ENCODE results near the gene KTN1.
A peak's percentile ranks its signal among the peaks of the same experiment; 100 is the strongest.

KTN1 gene

DNA sequence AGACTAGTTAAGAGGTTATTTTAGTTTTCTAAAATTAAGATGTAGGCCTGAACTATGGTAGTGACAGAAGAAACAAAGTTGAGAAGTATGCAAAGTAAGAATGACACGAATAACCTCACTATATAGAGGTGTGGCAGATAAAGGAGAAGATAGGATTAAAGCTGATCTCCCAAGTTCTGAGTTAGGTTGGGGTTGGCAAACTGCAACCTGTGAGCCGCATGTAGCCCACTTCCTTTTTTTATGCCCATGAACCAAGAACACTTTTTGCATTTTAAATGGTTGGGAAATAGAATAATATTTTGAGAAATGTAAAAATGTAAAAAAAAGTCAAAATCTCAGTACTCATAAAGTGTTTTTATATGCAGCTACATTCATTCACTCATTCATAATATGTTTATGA, 34.3 kb downstream of the KTN1 start:
- no peak for DNase-seq

DNA sequence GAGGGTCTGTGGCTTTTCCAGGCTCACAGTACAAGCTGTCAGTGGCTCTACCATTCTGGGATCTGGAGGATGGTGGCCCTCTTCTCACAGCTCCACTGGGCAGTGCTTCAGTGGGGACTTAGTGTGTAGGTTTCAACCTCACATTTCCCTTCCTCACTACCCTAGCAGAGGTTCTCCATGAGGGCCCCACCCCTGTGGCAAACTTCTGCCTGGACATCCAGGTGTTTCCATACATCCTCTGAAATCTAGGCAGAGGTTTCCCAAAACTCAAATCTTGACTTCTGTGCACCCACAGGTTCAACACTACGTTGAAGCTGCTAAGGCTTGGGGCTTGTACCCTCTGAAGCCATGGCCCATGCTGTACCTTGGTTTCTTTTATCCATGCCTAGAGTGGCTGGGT, 40.3 kb downstream of the KTN1 start:
- no peak for DNase-seq

DNA sequence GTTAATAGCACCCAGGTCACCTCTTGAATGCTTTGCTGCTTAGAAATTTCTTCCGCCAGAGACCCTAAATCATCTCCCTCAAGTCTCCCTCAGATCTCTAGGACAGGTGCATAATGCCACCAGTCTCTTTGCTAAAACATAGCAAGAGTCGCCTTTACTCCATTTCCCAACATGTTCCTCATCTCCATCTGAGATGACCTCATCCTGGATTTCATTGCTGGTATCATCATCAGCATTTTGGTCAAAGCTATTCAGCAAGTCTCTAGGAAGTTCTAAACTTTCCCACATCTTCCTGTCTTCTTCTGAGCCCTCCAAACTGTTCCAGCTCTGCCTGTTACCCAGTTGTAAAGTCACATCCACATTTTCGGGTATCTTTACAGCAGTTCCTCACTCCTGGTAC, 41.0 kb downstream of the KTN1 start:
- DNase-seq, result no peak

DNA sequence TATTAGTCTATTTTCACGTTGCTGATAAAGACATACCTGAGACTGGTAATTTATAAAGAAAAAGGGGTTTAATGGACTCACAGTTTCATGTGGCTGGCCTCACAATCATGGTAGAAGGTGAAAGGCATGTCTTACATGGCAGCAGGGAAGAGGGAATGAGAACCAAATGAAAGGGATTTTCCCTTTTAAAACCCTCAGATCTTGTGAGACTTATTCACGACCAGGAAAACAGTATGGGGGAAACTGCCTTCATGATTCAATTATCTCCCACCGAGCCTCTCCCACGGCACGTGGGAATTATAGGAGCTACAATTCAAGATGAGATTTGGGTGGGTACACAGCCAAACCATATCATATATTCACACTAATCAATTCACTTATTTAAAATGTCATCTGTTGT, 41.4 kb downstream of the KTN1 start:
- no peak for DNase-seq

DNA sequence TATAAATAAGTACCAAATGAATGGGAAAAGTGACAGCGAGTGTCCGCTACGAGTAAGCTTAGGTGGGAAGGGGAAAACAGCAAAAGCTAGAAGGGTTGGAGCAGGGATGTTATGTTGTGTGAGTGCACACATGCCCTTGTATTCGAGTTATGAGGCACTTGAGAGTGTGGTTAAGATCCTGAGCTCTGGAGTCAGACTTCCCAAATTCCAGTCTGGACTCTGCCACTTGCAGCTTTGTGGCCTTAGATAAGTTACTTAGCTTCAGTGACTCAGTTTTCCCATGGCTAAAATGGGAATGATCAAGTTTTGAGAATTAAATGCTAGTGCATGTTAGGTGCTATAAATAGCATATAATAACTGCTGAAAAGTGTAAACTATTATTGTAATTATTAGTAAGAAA, 44.9 kb downstream of the KTN1 start:
- no peak for DNase-seq

DNA sequence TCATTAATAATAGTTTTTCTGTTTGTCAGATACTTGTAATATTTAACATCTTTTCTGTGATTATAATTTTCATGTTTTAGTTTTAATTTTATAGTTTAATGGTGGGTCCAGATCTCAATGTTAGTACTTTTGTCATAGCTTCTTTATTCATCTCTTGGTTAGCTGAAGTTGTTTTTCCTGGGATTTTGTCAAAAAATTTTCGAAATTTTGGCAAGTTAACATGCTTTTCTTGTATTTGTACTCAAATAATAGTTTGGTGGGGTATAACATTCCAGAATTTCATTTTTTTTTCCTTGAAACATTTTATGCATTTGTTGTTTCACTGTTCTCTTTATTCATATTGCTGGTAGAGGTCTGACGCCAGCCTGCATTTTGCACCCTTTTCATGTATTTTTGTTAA, 45.5 kb downstream of the KTN1 start:
- no peak for DNase-seq

DNA sequence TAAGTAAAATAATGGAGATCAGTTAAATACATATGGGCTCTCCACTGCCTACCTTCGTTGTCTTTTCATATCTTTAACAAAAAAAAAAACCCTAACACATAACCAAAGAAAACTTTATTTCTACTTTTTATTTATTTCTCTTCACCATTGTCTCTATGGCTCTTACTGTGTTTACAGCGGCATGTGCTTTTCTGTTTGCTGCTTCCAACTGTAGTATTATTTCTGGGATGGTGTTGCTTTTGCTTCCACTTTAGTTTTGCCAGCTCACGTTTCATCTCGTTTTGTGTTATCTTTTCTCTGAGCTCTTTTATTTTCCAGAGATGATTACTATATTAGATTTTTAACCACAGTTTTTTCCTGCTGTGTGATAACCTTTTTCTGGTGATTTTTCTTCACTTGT, 46.1 kb downstream of the KTN1 start:
- no peak for DNase-seq

DNA sequence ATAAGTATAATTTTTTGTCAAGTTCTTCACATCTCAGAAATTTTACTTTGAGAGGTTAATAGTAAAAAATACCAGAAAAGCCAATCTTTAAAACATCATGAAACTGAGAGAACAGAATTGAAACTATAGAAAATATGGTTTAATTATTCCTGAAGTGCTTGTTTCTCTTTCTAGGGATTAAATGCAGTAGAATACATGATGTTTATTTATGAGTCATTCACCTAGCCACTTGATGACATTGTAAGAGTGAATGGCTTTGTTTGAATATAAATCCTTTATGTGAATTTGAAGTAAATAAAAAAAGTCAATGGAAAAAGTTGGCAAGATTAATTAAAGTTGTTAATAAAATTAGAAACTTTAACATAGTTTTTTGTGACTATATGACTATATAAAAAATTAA, 48.4 kb downstream of the KTN1 start:
- DNase-seq, result no peak

DNA sequence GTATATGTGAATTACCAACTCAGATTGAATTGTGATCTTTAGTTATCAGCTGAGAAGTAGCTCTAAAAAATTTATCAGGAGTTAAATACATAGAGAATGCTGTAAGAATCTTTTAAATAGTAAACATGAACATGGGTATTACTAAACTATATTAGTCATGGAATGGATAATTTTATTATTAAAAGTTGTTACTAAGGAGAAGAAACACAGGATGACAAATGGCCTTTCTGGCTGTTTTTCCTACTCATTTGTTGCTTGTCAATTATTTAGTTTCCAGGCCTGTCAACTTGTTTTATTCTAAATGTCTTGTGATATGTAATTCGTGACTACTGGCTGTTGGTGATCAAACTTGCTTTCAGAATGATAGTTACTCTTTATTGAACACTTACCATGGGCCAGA, 58.7 kb downstream of the KTN1 start:
- DNase-seq, result no peak

DNA sequence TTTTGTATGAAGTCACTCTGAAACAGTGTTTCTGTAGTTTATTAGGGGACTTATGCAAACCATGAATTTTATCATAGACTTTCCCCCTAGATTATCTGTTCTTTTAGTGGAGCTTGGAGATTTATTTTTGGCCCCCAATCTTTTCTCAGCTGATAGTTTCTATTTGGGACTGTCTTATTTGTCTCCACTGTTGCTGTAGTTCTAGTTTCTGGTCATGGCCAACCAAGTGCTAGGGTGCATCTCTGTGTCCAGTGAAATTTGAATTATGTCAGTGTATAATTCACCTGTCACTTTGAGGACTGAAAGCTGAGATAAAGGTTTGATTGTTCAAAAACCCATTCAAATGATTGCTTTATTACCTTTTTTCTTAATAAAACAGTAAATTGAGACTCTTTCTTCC, 61.3 kb downstream of the KTN1 start:
- DNase-seq, result no peak

DNA sequence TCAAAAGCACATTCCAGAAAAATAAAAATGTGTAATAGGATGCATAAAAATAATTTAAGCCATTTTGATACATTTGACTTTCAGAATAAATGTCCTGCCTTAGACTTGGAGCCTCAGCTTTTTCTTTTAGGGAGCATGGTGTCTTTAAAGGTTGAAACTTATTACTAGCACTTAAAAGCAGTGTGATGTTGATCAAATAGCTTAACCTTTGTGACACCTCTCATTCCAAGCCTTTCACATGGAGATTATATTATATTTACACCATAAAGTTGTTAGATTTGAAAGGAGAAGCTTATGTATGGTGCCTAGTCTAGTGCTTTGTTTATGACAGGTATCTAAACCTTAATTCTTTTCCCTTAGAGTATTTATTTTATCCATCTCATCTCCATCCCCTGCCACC, 61.9 kb downstream of the KTN1 start:
- no peak for DNase-seq

DNA sequence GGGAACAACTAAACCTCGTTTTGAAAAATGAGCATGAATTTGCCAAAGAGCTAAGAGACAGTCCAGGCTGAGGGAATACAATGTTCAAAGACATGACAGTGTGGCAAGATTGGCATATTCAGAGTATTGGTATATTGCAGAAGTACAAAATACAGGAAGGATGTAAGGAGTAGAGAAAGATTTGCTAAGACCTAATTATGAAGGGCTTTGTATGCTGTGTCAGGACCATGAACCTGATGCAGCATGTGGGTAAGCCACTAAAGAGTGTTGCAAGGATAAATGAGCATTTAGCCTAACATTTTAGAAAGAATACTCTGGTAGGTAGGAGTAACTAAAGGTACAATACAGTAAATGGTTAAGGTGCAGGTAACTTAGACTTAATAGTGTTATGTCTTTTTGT, 65.1 kb downstream of the KTN1 start:
- no peak for DNase-seq

DNA sequence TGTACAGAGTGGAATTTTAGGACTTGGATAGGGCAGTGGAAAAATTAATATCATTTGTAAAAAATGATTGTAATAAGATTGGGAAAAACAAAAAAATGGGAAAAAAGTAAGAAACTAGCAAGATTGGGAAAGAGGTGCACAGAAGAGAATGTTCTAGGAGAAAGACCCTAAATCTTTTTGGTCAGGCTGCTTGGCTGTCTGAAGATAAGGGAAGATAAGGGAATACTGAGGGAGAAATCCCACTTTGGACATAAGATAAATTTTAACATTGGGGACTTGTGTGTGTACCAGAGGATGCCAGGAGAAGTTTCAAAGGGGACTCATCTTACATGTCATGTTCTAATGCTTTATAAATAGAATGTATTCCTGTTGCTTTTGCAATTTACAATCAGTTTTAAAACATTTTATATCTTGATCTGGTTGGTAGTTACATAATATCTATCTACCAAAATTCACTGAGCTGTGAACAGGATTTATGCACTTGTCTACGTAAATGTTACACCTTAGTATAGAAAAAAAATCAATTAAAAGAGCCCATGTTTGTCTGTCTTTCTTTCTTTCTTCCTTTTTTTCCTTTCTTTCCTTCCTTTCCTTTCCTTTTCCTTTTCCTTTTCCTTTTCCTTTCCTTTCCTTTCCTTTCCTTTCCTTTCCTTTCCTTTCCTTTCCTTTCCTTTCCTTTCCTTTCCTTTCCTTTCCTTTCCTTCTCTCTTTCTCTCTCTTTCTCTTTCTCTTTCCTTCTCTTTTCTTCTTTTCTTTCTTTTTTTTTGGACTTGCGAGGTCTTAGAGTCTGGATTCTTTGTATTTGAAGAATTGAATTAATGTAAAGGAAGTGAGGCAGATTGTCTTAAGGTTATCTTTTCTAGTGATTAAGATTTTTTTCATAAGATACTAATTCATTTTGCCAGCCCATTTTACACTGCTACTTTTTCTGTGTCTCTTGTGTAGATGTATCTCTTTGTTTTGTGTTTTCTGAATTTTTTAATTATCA, 66.1 kb downstream of the KTN1 start:
- no peak for DNase-seq

DNA sequence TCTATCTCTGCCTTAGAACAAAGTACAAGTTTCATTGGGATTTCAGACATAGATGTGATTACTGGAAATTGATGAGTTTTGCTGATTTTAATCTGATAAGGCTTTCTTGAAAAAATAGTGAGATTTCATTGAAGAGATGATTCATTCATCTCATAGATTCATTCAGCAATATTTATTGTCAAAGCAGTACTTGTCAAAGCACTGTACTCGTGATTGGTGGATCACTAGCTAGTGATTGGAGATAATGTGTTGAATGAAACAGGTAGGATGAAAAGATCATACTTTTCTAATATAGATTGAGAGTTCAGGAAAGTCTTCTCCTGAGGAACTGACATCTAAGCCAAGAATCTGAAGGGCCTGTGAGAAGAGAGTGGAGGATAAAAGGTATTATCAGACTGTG, 71.0 kb downstream of the KTN1 start:
- no peak for DNase-seq

DNA sequence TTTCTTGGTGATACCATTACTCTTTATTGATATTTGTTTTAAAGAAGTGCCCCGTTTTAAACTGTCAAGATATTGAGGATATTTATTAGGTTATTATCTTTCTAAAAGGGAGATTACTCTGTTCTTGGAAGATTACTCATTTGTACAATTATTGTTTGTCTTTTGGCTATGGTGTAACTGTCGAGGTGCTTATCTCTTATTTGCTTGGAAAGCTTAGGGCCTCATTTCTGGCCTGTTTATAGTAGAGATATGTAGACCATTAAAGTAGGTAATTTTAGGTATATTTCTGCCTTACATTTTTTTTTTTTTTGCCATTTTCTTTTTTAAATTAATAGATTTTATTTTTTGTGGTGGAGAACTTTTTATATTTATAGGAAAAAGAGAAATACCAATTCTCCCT, 74.2 kb downstream of the KTN1 start:
- DNase-seq, result peak; percentile 77

DNA sequence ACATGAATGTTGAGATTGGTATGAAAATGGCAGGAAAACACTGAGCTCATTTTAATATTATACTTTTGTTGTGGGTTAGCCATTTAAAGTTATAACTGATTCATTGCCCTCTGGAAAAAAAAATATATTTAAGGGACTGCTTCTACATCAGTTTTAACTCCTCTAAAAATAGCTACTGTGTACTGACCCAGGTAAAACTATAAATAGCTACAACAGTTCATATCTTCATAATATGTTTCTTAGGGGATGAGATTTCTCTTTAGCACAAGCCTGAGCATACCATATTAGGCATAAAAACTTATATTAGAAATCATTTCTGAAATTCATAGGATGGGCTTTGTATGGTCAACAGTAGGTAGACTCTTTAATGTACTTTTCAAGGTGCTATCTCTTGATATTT, 81.0 kb downstream of the KTN1 start:
- DNase-seq, result no peak

DNA sequence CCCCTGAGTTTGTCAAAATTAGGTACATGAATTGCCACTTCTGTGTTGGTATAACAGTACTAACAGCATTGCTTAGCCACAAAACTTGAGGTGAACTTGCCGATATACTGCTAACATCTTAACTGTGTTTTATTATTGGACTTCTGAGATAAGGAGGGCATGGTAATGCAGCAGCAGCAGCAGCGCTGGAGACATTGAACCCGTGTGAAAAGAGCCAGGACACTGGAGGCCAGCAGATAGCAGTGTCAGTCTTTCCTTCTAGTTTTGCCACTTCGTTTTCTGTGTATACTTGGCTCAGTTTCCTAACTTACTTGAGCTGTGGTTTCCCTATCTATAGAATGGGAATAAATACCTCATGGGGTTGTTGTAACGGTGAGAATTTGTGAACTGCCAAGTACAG, 82.7 kb downstream of the KTN1 start:
- DNase-seq, result peak; percentile 92

DNA sequence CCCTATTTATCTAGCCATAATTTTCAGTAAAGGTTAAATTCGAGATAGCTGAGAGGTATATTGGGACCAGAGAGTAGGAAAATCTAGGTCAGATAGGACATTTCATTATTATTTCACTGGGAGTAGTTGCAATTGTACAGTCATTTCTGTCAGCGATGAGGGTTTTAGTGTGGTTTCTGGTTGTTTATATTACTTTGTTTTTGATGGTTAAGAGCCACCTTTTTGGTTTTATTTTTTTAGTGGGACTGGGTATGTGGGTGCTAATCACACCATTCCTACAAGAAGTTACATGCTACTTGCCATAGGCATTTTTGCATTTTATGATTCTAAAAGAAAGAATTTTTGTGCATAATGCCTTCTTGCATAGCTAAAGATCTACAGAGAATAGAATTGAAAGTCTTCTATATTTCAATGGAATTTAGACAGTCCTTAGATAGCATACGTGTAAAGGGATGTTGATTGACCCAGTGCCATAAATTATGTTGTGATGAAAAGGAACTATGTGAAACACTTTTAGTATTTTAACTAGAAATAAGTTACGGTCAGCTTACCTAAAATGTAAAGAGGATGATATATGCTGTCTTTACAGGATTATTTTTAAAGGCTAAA, 85.2 kb downstream of the KTN1 start:
- DNase-seq, result no peak

DNA sequence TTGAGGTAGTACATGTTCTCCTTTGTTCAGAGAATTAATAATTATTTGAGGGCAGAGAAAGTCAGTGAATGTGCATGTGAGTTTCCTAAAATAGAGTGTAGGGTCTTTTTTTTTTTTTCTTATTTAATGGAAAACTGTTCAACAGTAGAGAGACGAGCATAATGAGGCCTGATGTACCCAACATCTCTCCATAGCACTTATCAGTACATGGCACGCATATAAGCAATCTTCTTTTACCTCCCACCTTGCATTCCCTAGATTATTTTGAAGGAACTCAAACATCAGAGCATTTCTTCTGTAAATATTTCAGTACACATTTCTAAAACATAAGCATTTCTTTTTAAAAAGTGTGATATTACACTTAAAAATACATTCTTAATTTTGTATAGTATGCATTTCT, 87.8 kb downstream of the KTN1 start:
- DNase-seq, result peak; percentile 51

DNA sequence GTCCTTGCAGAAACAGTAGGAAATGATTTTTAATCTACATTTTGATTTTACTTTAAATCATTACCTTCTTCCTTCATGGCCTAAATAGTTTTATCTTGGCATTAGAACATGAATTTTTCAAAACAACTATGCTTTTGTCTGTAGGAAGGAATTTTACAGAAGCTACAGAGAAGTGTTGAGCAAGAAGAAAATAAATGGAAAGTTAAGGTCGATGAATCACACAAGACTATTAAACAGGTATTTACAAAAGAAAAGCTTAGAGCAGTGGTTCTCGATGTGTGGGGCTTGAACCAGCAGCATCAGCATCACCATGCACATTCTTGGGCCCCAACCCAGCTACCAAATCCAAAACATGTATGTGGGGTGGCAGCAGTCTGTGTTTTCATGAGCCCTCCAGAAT, 91.6 kb downstream of the KTN1 start:
- no peak for DNase-seq

DNA sequence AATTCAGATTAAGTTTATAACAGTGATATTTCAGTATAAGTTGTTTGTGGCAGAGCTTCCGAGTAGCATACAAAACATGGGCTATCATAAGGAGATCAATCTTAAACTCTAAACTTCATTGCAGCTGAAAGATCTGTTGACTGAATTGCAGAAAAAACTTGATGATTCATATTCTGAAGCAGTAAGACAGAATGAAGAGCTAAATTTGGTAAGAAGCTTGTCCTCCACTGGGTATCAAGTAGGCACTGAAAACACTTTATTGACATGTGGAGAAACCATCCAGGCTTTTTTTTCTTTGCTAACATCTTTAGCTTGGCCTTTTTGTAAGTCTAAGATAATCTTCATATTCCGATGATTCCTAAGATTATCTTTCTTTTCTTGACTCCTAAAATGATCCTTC, 93.0 kb downstream of the KTN1 start:
- no peak for DNase-seq

DNA sequence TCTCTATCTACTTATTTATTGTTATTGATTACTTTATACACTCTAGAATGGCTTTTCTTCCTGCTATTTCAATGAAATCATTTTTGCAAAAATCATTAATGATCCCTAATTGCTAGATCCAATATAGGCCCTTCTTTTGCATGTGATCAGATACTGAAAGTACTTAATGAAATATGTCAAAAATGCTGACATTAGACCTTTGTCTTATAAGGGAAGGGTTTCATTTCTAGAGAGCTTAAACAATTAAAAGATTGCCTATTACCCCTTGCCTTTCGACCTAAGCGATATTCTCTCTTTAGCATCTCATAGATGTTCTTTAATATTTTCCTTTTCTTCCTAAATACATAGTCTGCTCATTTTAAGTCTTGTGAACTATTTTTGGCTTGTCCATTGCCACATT, 101.1 kb downstream of the KTN1 start:
- no peak for DNase-seq

DNA sequence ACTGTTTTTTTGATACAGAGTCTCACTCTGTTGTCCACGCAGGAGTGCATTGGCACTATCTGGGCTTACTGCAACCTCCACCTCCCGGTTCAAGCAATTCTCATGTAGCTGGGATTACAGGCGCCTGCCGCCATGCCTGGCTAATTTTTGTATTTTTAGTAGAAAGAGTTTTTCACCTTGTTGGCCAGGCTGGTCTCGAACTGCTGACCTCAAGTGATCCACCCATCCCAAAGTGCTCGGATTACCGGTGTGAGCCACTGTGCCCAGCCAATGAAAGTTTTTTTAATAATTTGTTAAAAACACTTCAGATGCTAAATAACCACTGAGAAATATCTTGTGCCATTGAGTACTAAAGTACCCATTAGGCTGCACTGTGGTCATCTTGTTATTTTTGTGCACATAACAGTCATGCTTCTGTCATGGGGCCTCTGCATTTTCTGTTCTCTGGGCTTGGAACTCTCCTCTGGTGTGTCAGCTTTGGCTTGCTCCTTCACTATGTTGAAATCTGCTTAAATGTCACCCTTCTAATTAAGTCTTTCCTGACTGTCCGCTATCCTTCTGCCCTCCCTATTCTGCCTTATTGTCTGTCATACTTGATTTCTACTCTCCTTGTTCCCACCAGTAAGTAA, 105.1 kb downstream of the KTN1 start:
- DNase-seq, result no peak

DNA sequence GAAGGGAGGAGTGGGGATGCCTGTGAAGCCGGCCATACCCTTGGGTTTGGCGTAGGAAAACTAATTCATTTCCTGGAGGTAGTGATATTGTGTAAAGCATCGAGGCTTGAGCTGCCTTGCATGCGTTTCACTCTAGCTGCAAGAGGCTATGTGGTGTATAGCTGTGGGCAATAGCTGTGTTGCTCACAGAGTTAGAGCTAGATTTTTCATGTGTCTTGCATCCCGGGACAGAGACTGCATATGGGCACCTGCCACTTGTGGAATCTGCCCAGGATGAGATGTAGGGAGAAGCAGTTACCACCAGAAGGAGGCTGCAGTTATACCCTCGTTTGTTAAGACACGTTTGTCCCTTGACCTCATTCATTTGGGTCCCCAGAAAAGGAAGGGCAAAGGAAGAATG, 106.7 kb downstream of the KTN1 start:
- DNase-seq, result no peak
